Thymus (tissue), 11 donors: ENCODE data around the gene INTS11. TPM values are rescaled to one million over a fixed set of nuclear protein-coding genes. Genes with fewer than 3 reads are reported as not detected.

ENCODE experiments used
- DNase-seq, 9 donors: peaks; one replicate each; pipeline ENCODE4 v3.0.0-alpha.2; 2013; ENCODE audit warnings: low spot score in 9 of 9, low read depth in 6 of 9, missing footprints in 1 of 9
- H3K27ac ChIP-seq, 2 donors: one replicate each; pipeline ENCODE4 v1.5.1; 2013; ENCODE audit warnings: control low read depth in 1 of 2, low read depth in 1 of 2, low read length in 1 of 2, mild to moderate bottlenecking in 1 of 2, moderate library complexity in 1 of 2
- H3K27me3 ChIP-seq, 2 donors: one replicate each; pipeline ENCODE4 v1.5.1; 2013; ENCODE audit warnings: low read length in 1 of 2; ENCODE audit not compliant: control insufficient read depth in 2 of 2, insufficient read depth in 1 of 2
- H3K36me3 ChIP-seq, 2 donors: one replicate each; pipeline ENCODE4 v1.5.1; 2013; ENCODE audit warnings: low read length in 1 of 2, mild to moderate bottlenecking in 1 of 2, moderate library complexity in 1 of 2; ENCODE audit not compliant: control insufficient read depth in 2 of 2, insufficient read depth in 2 of 2
- H3K4me1 ChIP-seq, 2 donors: one replicate each; pipeline ENCODE4 v1.5.1; 2013; ENCODE audit warnings: low read length in 2 of 2; ENCODE audit not compliant: control insufficient read depth in 2 of 2, insufficient read depth in 2 of 2
- H3K4me3 ChIP-seq, 2 donors: one replicate each; pipeline ENCODE4 v1.5.1; 2013; ENCODE audit warnings: low read length in 2 of 2, control low read depth in 1 of 2, mild to moderate bottlenecking in 1 of 2
- H3K9me3 ChIP-seq, 2 donors: one replicate each; pipeline ENCODE4 v1.5.1; 2013; ENCODE audit warnings: low read length in 1 of 2, mild to moderate bottlenecking in 1 of 2; ENCODE audit not compliant: control insufficient read depth in 2 of 2, insufficient read depth in 1 of 2
- WGBS: extraction: QIAGEN DNeasy Blood & Tissue Kit; methylation state at CpG from one replicate; pipeline ENCODE4 v1.1.7; 2013; 5-methylcytosine and 5-hydroxymethylcytosine counted together
- polyA plus RNA-seq: library from polyadenylated mRNA; stranded (reverse); fragments of 200-250 nt; gene quantifications from one replicate; pipeline ENCODE4 v1.2.3, GENCODE V29; 2013
- total RNA-seq: library from RNA; stranded (reverse); fragments of 120-200 nt; gene quantifications from one replicate; pipeline ENCODE4 v1.2.4, GENCODE V29; 2013
- donor health status: healthy.

INTS11 gene
- total and polyA plus RNA-seq, 2 donors, result 60.8 to 216 TPM

DNA sequence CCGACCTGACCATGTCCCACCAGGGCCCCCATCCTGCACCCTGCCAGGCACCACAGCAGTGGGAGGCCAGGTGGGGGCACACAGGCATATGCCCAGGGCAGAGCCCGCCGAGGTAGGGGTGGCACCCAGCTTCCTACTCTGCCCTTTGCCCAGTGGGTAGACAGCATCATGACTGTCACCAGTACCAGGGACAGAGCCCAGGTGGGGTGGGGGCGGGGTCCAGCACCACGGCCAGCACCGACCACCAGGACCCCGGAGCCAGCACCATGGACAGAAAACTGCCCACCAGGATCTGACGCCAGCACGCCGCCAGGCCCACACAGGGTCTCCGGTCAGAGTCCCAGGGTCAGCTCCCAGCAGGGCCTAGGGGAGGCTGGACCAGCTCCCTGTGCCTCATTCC is 10.4 kb upstream of the INTS11 start:
- Histone ChIP-seq H3K36me3 (peaks cover 8 to 33% of the 10 kb centered on the region in 2 donors), H3K27me3 (no peaks in the 10 kb centered on the region), H3K9me3 (peaks cover 0 to 19% of the 10 kb centered on the region in 2 donors), H3K4me3 (no peak overlapping the region), H3K4me1 (no peaks in the 10 kb centered on the region), H3K27ac (no peak overlapping the region)
- WGBS, result 94% methylated on average over 11 of the region's 11 CpGs
- DNase-seq, result no peak

DNA sequence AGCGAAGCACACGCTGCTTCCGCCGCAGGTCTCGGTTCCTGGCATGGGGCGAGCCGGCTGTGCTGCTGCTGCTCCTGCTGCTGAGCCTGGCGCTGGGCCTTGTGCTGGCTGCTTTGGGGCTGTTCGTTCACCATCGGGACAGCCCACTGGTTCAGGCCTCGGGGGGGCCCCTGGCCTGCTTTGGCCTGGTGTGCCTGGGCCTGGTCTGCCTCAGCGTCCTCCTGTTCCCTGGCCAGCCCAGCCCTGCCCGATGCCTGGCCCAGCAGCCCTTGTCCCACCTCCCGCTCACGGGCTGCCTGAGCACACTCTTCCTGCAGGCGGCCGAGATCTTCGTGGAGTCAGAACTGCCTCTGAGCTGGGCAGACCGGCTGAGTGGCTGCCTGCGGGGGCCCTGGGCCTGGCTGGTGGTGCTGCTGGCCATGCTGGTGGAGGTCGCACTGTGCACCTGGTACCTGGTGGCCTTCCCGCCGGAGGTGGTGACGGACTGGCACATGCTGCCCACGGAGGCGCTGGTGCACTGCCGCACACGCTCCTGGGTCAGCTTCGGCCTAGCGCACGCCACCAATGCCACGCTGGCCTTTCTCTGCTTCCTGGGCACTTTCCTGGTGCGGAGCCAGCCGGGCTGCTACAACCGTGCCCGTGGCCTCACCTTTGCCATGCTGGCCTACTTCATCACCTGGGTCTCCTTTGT is 9.2 kb upstream of the INTS11 start:
- H3K27ac ChIP-seq, result no peak overlapping the region
- no peak for DNase-seq
- H3K4me3 ChIP-seq, result no peak overlapping the region
- H3K36me3 ChIP-seq, result peaks cover 3 to 23% of the 10 kb centered on the region in 2 donors
- no peaks in the 10 kb centered on the region for H3K27me3 ChIP-seq
- no peaks in the 10 kb centered on the region for H3K4me1 ChIP-seq
- H3K9me3 ChIP-seq, result peaks cover 1 to 21% of the 10 kb centered on the region in 2 donors
- 96% methylated on average over 36 of the region's 36 CpGs for WGBS

DNA sequence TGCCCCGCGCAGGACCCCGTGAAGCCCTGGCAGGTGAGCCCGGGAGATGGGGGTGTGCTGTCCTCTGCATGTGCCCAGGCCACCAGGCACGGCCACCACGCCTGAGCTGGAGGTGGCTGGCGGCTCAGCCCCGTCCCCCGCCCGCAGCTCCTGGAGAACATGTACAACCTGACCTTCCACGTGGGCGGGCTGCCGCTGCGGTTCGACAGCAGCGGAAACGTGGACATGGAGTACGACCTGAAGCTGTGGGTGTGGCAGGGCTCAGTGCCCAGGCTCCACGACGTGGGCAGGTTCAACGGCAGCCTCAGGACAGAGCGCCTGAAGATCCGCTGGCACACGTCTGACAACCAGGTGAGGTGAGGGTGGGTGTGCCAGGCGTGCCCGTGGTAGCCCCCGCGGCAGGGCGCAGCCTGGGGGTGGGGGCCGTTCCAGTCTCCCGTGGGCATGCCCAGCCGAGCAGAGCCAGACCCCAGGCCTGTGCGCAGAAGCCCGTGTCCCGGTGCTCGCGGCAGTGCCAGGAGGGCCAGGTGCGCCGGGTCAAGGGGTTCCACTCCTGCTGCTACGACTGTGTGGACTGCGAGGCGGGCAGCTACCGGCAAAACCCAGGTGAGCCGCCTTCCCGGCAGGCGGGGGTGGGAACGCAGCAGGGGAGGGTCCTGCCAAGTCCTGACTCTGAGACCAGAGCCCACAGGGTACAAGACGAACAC is 8.5 kb upstream of the INTS11 start:
- no peak for DNase-seq
- 93% methylated on average over 48 of the region's 48 CpGs for WGBS
- H3K27me3 ChIP-seq, result no peaks in the 10 kb centered on the region
- H3K9me3 ChIP-seq, result peaks cover 1 to 21% of the 10 kb centered on the region in 2 donors
- no peaks in the 10 kb centered on the region for H3K4me1 ChIP-seq
- no peak overlapping the region for H3K4me3 ChIP-seq
- peaks cover 6 to 23% of the 10 kb centered on the region in 2 donors for H3K36me3 ChIP-seq
- no peak overlapping the region for H3K27ac ChIP-seq

DNA sequence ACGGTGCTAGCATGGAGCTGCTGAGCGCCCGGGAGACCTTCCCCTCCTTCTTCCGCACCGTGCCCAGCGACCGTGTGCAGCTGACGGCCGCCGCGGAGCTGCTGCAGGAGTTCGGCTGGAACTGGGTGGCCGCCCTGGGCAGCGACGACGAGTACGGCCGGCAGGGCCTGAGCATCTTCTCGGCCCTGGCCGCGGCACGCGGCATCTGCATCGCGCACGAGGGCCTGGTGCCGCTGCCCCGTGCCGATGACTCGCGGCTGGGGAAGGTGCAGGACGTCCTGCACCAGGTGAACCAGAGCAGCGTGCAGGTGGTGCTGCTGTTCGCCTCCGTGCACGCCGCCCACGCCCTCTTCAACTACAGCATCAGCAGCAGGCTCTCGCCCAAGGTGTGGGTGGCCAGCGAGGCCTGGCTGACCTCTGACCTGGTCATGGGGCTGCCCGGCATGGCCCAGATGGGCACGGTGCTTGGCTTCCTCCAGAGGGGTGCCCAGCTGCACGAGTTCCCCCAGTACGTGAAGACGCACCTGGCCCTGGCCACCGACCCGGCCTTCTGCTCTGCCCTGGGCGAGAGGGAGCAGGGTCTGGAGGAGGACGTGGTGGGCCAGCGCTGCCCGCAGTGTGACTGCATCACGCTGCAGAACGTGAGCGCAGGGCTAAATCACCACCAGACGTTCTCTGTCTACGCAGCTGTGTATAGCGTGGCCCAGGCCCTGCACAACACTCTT is 7.7 kb upstream of the INTS11 start:
- Histone ChIP-seq H3K9me3 (peaks cover 1 to 21% of the 10 kb centered on the region in 2 donors), H3K4me1 (no peaks in the 10 kb centered on the region), H3K4me3 (no peak overlapping the region), H3K27ac (no peak overlapping the region), H3K36me3 (peaks cover 11 to 24% of the 10 kb centered on the region in 2 donors), H3K27me3 (no peaks in the 10 kb centered on the region)
- WGBS, result 93% methylated on average over 57 of the region's 57 CpGs
- no peak for DNase-seq

DNA sequence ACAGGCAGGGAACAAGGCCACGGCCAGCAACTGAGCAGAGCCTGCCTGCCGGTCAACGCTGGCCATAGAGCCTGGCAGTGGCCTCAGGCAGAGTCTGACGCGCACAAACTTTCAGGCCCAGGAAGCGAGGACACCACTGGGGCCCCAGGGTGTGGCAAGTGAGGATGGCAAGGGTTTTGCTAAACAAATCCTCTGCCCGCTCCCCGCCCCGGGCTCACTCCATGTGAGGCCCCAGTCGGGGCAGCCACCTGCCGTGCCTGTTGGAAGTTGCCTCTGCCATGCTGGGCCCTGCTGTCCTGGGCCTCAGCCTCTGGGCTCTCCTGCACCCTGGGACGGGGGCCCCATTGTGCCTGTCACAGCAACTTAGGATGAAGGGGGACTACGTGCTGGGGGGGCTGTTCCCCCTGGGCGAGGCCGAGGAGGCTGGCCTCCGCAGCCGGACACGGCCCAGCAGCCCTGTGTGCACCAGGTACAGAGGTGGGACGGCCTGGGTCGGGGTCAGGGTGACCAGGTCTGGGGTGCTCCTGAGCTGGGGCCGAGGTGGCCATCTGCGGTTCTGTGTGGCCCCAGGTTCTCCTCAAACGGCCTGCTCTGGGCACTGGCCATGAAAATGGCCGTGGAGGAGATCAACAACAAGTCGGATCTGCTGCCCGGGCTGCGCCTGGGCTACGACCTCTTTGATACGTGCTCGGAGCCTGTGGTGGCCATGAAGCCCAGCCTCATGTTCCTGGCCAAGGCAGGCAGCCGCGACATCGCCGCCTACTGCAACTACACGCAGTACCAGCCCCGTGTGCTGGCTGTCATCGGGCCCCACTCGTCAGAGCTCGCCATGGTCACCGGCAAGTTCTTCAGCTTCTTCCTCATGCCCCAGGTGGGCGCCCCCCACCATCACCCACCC is 6.9 kb upstream of the INTS11 start, which contains the start of gene TAS1R3:
TAS1R3 (plus strand) TSS at position 213 of the 898 bp plus-strand sequence; CDS start at position 279, 66 bp downstream.
- Histone ChIP-seq H3K4me3 (no peak within 1 kb of the TSS), H3K27me3 (no peaks in the 10 kb centered on the region), H3K4me1 (peaks cover 3 to 5% of the 10 kb centered on the region in 2 donors), H3K9me3 (peaks cover 1 to 21% of the 10 kb centered on the region in 2 donors), H3K36me3 (peaks cover 16 to 24% of the 10 kb centered on the region in 2 donors), H3K27ac (no peak within 1 kb of the TSS)
- DNase-seq, result no peak
- 90% methylated on average over 41 of the region's 41 CpGs for WGBS

DNA sequence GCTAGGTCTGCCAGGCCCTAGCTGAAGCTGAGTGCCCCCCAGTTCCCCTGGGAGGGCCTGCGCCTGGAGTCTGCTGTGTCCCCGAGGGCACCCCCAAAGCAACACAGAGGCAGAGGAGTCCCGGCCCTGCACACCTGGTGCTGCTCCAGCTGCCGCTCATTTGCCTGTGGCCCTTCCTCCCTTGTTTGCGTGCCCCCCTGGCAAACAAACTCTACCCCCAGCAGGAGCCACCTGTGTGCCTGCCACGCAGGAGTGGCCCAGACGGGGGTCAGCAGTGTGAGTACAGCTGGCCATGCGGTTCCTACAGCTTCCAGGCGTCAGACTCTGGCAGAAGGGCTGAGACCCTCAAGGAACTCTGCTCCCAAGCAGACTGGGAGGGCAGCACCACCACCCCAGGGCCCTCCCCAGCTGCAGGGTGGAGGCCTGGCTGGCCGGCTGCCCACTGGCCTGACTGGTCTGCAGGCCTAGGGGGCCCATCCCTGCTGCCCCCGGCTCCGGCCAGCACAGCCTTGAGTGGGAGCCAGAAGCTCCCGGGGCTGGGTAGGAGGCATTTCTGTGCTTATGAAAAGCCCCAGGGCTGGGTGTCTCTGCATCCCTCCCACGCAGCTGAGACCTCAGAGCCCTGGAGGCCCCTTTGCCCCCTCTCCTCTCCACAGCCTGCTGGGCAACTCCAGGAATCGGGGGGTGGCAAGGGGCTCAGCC is 6.1 kb upstream of the INTS11 start:
- no peak for DNase-seq
- Histone ChIP-seq H3K4me3 (no peak overlapping the region), H3K9me3 (peaks cover 1 to 21% of the 10 kb centered on the region in 2 donors), H3K4me1 (peaks cover 11 to 13% of the 10 kb centered on the region in 2 donors), H3K27me3 (no peaks in the 10 kb centered on the region), H3K27ac (no peak overlapping the region), H3K36me3 (peaks cover 16% of the 10 kb centered on the region in 2 donors)
- 90% methylated on average over 15 of the region's 15 CpGs for WGBS

DNA sequence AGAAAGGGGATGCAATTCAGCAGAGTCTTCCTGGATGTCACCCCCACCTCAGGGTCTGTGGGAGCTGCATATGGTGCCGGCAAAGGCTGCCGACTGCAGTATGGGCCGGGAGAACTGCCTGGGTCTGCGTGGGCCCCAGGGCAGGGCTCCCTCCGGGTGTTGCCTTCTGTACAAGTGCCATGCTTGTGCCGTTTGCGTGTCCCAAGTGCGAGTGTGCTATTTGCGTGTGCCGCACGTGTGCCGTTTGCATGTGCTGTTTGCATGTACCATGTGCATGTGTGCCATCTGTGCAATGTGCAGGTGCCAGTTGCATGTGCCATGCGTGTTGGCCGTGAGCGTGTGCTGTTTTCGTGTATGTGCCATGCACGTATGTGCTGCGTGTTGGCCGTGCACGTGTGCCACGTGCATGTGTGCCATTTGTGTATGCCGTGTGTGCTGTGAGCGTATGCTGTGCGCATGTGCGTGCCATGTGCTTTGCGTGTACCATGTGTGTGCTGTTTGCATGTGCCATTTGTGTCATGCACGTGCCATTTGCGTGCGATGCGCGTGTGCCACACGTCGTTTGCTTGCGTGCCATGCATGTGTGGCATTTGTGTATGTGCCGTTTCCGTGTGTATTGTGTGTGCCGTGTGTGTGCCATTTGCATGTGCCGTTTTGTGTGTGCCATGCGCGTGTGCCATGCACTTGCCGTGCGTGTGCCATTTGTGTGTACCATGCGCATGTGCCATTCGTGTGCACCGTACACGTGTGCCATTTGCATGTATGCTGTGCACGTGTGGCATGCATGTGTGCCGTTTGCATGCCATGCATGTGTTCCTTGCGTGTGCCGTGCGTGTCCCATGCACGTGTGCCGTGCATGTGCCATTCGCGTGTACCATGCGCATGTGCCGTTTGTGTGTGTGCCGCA is 5.1 kb upstream of the INTS11 start:
- Histone ChIP-seq H3K36me3 (peaks cover 16% of the 10 kb centered on the region in 2 donors), H3K4me1 (peaks cover 17 to 19% of the 10 kb centered on the region in 2 donors), H3K27ac (no peak overlapping the region), H3K27me3 (no peaks in the 10 kb centered on the region), H3K9me3 (peaks cover 1 to 21% of the 10 kb centered on the region in 2 donors), H3K4me3 (no peak overlapping the region)
- WGBS, result 95% methylated on average over 58 of the region's 58 CpGs
- no peak for DNase-seq
